Glomerular endothelial cell (primary cell): Measurements from ENCODE around the gene SUMF1. TPM values are rescaled to one million over a fixed set of nuclear protein-coding genes. Genes with fewer than 3 reads are reported as not detected.
"Not testable (repeated sequence)": the region's sequence is repeated elsewhere in the genome, so short reads cannot be mapped to it uniquely, and the experiment has no call there.

Experiments used
- DNase-seq: peaks from one replicate; pipeline ENCODE4 v3.0.0-alpha.2; 2011; ENCODE audit warnings: low read depth, low spot score; ENCODE audit errors: extremely low read depth
- total RNA-seq: library from RNA; depleted of rRNA; stranded (reverse); fragments of >200 nt; gene quantifications from 2 replicates; pipeline ENCODE4 v1.2.3, GENCODE V29; 2015

SUMF1 gene
- total RNA-seq, 1 donor from 2014 or later = 55.5 TPM

GRCh38 chr3:4462369-4463040, 4.6 kb downstream of the SUMF1 start:
- DNase-seq = no peak

GRCh38 chr3:4461468-4462090, 5.5 kb downstream of the SUMF1 start:
- DNase-seq = no peak

- DNase-seq = no peak
Observed at GRCh38 chr3:4460334-4460733, 6.7 kb downstream of the SUMF1 start.

- no peak for DNase-seq
Observed at GRCh38 chr3:4458961-4459360, 8.1 kb downstream of the SUMF1 start.

- not testable (repeated sequence) for DNase-seq
Observed at GRCh38 chr3:4456780-4457179, 10.3 kb downstream of the SUMF1 start.

GRCh38 chr3:4454142-4454541, 12.9 kb downstream of the SUMF1 start:
- no peak for DNase-seq

GRCh38 chr3:4449043-4449805, 17.8 kb downstream of the SUMF1 start:
- DNase-seq = no peak

GRCh38 chr3:4448187-4448586, 18.9 kb downstream of the SUMF1 start:
- no peak for DNase-seq

- DNase-seq = no peak
Observed at GRCh38 chr3:4447295-4447999, 19.6 kb downstream of the SUMF1 start.

GRCh38 chr3:4440951-4441350, 26.1 kb downstream of the SUMF1 start:
- no peak for DNase-seq

- DNase-seq = no peak
Observed at GRCh38 chr3:4438296-4438695, 28.8 kb downstream of the SUMF1 start.

- no peak for DNase-seq
Observed at GRCh38 chr3:4432259-4432658, 34.8 kb downstream of the SUMF1 start.

GRCh38 chr3:4429648-4430350, 37.3 kb downstream of the SUMF1 start:
- no peak for DNase-seq

GRCh38 chr3:4426782-4427344, 40.2 kb downstream of the SUMF1 start:
- DNase-seq = peak; percentile 20

GRCh38 chr3:4426261-4426781, 40.7 kb downstream of the SUMF1 start:
- DNase-seq = no peak

GRCh38 chr3:4425707-4426106, 41.4 kb downstream of the SUMF1 start:
- DNase-seq = no peak

- no peak for DNase-seq
Observed at GRCh38 chr3:4425055-4425454, 42.0 kb downstream of the SUMF1 start.

GRCh38 chr3:4421121-4421520, 45.9 kb downstream of the SUMF1 start:
- DNase-seq = no peak

- DNase-seq = no peak
Observed at GRCh38 chr3:4419920-4420319, 47.1 kb downstream of the SUMF1 start.

- no peak for DNase-seq
Observed at GRCh38 chr3:4419386-4419785, 47.7 kb downstream of the SUMF1 start.
